GM19099 (cell line): Measurements from ENCODE around the gene ARHGEF6.

Experiments
- POLR2A ChIP-seq: IDR thresholded peaks from 3 replicates; pipeline ENCODE4 v1.6.1; 2011; ENCODE audit warnings: low read depth; ENCODE audit not compliant: insufficient read length; ENCODE audit errors: extremely low read depth

ARHGEF6 gene

GRCh38 chrX:136619899-136620505 lies 160.7 kb downstream of the ARHGEF6 start:
- no peak for TF ChIP-seq POLR2A

DNA sequence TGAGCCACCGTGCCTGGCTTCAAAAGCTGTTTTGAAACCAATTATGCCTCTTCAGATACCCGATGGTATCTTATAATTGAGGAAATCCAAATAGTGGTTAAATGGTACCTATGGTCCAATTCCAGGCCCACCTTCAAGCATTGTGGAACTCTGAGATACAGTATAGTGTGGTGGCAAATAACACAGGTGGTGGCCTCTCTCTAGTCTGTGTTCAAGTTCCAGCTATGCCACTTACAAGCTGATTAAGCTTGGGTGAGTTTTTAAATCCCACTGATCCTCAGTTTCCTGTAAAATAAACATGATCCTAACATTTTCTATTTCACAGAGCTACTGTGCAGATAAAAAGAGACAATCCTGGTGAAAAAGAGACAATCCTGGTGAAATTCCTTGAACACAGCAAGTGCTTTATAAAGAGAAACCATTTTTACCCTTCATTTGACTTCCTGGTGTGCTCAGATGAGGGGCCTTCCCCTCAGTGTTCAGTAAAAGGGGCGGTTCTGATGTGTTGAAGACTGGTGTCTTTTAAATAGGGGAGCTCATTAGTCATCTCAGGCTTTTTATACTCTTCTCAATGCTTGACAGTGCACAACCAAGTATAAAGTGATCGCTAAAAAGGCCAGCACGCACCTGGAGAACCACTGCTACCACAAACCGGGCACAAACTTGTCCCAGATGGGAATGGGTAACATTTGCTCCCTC lies 163.6 kb downstream of the ARHGEF6 start:
- TF ChIP-seq POLR2A = no peak
